NCI-H187 treated with DMSO at 0.1 percent for 48 hours (cell line): ENCODE data around the gene SLC9A9.

Source experiments
- DNase-seq: peaks from one replicate; lab custom pipeline; 2025; lab: John Stamatoyannopoulos, UW

Gene SLC9A9

DNA sequence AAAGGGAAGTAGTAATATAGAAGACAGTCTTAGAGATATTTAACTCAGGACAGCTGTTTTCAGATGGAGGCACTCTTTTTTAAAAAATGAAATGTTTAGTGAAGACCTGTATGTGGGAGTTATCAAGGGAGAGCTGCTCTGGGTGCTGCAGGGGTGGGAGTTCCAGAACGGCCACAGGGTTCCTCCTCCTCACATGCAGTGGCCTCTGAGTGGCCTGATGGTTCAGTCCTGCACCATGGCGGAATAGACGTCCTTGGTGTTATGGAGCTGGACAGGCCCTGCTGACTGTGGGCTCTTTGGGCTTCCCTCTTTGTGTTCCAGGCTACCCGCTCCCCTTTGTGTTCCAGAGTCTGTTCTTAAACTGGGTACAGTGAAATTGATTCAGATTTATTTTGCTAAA is 602.6 kb downstream of the SLC9A9 start:
- no peak for DNase-seq

DNA sequence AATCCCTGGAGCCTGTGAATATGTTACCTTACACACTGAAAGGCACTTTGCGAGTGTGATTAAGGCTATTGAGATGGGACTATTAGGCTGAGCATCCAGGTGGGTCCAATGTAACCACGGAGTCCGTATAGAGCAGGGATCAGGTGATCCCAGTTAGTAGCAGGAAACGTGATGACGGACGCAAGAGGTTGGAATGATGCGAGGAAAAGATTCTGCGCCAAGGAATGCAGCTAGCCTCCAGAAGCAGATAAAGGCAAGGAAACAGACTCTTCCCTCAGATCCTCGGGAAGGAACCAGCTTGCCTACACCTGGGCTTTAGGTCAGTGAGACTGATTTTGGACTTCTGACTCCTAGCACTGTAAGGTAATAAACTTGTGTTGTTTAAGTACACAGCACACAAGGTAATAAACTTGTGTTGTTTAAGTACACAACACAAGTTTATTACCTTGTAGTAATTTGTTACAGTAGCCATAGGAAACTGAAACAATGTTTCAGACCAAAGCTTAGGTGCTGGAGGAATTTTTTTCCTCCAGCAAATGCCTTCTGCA is 603.7 kb downstream of the SLC9A9 start:
- no peak for DNase-seq

DNA sequence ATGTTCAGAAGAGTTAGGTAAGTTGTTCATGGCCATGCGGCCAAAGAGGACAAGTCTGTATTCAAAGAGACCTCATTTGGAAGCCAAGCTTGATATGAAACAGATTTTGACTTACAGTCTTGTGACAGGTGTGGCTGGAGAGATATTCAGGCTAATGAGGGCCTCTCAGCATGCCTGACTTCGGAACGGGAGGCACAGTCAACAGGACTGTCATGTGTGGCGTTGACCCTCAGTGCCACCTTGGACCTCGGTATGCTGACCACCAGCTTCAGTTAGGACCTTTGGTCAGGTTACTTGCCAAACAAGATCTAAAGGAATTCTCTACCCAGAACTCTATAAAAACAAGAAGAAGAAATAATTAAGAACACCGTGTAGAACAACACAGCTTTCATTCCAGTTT is 604.6 kb downstream of the SLC9A9 start:
- no peak for DNase-seq

DNA sequence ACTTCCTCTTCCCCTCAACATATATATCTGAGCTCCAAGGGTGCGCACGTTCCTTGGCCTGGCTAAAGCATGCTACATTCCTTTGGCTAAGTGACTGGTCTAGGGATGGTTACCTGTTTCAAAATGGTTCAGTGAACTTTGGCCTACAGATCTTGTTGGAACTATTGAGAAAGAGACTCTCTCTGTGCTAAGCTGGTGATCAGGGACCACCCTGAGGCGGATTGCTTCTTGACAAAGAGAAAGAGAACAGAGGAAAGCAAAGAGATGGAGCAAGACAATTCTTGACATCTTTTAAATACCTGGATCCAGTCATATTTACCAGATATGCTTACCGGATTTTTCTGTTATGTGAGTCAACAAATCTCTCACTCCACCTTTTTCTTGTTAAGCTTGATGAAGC is 605.6 kb downstream of the SLC9A9 start:
- no peak for DNase-seq

DNA sequence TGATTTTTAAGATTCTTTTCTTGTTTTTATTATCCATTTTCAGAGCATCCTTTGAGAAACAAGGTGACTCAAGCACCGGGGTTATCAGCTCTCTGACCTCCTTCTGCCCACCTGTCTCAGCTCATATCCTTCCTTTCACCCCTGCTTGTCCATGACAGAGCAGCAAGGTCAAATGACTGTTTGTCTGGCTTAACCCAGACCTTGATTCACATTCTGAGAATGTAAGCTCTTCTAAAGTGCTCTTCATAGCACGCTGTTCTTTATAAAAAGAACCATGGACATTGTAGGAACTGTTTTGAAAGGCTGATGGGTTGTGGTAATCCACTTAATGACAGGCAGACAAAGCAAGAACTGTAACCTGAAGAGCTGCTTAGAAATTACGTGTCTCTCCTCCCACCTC is 606.2 kb downstream of the SLC9A9 start:
- no peak for DNase-seq

DNA sequence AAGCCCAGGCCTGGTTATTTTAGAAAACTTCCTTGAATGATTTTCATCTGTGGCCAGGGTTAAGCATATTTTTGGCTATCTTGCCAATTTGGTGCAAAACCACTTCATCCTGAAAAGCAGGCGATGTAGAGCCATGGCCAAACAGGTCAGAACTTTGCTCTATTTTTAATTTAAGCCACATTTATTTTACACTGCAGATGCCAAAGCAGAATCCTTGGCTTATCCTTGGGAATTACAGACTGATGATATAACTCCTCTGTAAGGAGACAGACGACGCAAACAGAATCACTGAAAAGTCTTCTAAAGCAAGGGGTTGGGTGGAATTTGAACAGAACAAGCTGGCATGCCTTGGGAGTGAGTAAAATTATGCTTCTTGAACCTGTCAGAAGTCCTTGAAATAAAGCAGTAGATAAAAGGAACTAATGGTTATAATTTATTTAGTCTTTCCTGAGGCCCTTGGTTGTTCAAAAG is 606.8 kb downstream of the SLC9A9 start:
- DNase-seq: no peak

DNA sequence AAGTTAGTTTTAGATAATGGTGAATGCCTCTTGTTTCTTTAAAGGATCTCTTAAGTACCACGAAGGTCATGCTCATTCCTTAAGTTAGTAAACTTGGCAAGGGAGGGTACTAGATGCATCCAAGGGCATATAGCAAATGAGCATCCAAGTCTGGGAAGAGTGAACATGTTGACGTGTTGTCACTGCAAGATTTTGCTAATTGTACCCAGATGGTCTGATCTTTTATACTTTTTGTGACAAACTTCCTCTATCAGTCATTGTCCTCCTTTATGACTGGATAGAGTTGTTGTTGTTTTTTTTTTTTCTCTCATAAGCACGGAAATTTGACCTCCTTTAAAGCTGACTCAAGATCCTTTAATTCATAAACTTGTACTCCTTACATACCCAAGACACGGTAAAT is 607.4 kb downstream of the SLC9A9 start:
- no peak for DNase-seq

DNA sequence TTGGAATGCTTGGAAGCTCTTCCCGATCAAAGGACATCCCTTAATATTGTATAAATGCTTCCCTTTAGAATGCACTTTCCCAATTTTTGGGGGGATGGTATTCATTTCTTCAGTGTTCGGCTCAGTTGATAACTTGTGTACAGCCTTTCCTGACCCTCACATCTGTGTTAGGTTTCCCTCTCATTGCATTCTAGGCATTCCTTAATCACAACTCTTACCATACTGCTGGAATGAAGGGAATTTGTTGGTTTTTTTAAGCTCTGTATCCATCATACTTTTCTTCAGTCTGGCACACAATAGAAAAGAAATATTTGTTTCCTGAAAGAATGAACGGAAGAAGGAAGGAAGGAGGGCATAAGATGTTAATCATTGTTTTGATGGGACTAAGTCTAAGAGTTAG is 609.2 kb downstream of the SLC9A9 start:
- no peak for DNase-seq

DNA sequence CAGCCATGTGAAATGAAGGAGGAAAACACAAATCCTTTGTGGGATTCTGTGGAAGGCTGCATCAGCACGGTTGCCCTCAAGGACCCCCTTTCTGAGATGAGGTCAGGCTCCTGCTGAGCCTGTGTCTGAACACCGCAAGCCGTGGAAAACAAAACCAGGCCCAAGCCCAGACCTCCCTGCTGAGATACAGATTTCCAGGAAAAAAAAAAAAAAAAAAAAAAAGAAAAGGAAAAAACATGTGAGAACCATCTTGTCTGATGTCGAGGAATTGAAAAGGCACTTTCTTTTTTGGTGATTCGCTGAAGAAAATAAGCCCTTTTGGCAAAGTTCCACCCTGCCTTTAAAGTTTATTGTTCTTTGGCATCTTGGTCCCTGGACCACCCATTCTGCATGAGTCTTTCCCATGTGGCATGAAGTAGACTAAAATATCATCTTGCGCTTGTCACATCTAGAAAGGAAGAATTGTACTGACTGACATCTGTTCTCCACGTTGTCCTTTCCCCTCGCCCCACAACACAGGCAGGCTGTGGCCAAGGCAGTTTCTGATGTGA is 611.1 kb downstream of the SLC9A9 start:
- no peak for DNase-seq

DNA sequence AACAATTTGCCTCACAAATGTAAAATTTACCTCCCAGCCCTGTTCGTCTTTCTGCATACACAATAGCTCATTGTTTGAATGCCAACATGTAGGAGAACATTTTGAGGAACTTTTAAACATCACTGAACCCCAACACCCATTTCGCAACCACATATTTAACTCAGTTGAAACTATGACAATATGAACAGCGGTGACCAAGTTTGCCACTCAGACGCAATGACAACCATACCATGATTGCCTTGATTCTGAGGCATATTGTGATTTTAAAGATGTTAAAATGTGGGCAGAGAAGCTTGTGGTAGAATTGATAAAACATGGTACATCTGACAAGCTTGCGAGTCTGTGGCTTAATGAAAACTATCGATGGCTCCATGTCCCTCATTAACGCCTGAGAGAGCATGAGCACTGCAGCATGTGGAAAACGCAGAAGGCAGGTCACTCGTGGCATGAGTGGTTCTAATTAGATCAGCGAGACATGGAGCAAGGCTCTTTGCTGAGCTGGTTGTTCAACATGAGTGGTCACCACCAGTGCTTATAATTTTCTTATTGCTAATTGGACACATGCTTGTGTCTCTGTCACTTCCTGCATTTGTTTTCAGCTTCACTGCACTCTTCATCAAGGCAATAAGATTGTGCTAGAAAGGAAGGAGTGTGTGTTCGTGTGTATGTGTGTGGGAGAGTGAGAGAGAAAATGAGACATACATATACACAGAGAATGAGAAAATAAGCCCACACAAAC is 611.9 kb downstream of the SLC9A9 start:
- DNase-seq: no peak

DNA sequence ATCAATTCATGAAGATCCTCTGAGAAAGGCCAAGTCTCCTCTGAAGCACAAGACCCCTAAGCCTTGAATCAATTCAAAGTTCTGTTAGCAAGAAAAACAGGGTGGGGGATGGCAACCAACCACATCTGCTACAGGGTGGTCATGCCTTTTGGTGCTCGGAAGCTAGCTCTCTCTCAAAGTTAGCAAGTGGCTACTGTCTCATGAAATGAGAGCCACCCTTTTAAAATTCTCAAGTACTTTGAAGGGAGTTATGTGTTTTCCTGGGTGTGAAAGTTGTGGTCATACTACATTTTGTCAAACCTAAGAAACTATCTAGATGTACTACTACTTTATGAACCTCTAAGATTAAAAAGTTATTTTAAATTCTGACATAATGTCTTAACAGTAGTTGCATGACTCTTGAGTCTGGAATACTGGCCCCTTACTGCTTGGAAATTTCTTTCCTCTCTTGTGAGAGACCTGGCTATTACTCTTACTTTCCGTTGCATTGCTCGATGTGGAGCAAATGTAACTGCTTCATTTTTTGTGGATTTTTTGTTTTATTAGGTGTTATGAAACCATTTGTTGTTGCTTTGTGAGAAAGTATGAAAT is 612.6 kb downstream of the SLC9A9 start:
- DNase-seq: no peak

DNA sequence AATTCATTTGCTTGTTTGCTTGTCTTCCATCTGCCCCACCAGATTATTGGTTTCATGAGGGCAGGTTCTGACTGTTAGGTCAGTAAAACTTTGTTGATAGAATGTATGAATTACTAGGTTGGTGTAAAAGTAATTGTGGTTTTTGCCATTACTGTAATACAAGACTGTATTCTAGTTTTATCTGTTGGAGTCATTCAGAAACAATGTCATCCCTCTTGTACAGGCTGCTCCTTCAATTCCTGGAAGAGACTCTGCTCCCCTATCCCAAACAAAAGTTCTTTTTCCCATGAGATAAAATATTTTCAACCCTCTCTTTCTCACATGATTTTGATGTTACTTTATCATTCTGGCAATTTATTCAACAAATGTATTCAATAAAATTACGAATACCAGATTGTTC is 613.7 kb downstream of the SLC9A9 start:
- no peak for DNase-seq

DNA sequence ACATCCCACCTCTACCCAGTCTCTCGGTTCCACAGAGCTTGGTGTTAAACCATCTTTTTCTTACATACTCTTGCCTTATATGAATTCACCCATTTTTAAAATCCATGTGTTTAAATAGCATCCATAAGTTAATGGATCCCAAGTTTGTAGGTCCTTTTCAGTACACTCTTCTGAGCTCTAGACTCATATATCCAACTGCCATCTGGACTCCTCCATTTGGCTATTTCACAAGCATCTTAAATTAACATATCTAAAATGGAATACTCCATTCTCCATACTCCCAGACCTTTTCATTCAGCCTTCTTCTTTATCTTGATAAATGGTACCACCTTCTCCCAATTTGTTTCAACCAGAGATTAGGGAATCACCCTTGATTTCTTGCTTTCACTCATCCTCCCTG is 615.3 kb downstream of the SLC9A9 start:
- DNase-seq: no peak

DNA sequence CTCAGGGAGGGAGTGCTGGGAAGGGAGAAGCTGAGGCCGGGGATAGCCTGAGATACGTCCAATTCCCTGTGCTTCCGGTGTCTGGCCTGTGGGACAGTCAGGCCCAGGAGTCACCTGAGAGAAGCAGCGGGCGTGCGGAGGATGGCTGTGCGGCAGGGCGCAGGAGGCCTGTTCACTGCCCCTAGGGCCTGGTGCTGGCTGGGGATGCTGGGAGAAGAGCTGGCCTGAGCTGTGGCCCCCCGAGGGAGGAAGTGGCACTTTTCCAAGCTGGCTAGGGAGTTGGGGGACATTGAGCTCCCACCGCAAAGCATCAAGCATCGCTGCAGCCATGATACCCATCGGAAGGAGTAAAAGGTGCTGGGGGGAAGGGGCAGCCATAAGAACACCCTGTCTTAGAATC is 619.9 kb downstream of the SLC9A9 start:
- DNase-seq: no peak

DNA sequence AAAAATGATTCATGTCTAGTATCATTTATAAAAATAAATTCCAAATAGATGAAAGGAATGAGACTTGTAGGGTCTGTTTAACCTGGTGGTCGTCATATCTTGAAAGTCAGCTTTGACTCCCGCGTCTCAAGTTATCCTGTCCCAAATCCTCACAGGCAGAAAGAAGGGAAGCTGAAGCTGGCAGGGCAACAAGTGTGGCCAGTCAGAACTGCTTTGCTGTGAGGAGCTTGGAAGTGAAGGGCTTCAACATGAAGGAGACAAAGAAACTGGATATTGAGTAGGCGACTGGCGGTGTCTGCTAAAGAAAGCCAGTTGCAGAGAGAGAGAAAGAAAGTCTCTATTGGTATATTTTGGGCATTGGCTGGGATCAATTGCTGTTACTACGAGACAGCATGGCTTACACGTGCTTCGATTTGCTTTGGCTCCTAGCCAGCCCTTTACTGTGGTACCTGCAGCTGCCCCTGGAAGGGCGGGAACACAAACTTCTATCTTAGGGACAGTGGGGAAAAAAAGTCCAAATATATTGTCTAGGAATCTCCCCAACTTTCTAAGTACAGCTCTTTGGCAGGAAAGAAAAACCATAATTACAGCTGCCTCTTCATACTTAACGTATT is 621.5 kb downstream of the SLC9A9 start:
- no peak for DNase-seq

DNA sequence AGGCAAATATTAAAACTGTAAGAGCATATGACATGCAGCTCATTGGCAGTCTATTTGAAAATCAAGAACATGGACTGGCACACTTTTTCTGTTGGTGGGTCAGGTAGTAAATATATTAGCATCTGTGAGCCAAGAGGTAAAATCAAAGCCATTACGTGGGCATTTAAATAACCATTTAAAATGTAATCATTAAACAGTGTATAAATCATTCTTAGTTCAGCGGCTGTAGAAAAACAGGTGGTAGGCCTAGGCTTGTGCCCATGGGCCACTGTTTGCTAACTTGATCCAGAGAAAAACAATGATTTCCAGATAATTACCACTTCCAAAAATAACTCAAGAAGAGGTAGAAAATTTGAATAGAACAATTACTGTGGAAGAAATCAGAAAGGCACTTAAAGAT is 623.6 kb downstream of the SLC9A9 start:
- no peak for DNase-seq

DNA sequence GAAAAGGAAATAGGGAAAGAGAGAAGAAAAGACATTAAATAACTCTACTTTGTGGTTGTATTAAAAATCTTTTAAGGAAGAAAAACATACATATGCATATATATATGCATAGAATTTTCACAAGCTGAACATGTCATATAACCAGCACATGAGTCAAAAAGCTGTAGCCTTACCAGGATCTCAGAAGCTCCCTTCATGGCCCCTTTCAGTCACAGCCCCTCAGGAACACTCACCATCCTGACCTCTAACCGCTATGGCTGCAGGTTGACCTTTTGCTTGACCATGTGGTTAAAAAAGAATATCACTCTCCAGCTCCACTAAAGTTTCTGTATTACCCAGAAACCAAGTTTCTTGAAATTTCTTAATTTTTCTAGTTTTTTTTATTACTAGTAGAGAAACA is 625.3 kb downstream of the SLC9A9 start:
- DNase-seq: no peak

DNA sequence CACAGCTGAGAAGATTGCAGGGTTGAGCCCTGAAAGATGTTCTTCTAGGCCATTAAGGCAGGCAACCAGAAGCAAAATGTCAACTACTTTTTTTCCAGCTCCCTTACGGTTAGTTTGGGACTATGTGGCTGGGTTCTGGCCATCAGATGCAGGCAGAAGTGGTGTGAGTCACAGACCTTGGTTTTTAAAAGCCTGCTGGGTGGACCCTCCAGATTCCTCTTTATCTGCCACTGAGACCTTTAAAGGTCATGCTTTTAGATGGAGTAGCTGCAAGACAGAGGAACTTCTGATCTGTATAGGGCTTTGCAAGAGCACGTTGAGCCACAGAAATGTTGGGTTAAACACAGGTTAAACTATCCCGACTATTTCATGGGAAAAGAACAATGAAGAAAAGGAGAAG is 625.8 kb downstream of the SLC9A9 start:
- no peak for DNase-seq

DNA sequence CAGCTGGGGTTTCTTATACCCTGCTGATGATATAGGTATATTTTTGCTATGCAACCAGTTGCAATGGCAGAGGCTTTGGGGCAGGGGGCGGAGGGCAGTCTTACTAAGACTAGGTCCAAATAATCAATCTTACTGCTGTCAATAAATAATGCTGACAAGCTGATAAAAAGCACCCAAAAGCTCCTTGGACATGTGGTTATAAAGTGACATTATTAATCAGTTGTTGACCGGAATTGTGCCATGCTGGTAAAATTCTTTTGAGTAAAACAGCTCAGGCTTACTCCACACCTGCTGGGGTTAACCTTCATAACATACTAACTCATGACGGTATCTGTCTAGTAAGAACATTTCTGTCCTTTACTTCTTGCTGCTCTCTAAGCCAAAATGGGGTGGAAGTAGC is 626.8 kb downstream of the SLC9A9 start:
- no peak for DNase-seq

DNA sequence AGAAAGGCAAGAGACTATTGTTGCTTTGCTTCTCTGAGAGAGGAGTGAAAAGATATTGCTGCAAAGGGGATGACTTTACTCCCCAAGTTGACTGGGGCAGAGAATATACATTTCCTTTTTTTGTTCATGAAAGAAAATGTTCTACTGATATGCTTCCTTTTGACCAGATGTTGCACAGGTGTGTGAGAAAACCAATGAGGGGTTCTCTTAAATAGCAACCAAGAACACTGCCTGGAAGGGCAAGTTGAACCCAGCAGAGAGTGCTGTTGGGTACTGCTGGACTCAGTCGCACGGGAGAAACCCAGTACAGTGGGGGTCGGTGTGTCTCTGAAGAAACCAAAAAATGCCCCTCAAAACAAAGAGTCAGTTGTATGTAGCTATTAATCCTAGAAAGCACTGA is 627.5 kb downstream of the SLC9A9 start:
- no peak for DNase-seq

DNA sequence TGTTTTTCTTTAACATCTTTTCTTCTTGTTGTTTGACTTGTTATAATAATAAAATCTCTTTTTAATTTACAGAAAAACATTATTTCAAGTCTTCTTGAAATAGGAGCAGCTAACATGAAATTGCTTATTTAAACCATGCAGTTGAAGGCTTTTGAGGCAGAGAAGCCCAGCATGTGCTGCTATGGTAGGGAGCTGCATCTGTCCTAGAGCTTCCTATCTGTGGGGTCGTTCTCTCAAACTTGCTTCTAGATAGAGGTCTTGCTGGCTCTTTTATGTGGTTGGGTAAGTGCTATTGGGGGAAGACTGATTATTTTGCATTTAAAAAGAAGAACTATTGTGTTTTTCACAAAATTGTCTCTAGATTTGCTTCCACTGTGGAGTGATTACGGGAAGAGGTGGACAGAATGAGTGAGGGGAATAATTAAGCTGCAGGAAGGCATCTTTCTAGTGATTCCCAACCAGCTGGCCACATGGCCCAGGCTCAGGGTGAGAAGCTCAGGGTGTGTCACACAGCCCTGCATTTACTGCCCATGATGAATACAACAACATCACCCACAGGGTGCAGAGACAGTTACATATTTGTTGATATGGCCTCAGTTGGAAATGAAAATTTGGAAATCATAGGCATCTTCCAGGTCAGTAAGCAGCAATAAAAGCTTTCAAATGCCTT is 630.0 kb downstream of the SLC9A9 start:
- DNase-seq: no peak

DNA sequence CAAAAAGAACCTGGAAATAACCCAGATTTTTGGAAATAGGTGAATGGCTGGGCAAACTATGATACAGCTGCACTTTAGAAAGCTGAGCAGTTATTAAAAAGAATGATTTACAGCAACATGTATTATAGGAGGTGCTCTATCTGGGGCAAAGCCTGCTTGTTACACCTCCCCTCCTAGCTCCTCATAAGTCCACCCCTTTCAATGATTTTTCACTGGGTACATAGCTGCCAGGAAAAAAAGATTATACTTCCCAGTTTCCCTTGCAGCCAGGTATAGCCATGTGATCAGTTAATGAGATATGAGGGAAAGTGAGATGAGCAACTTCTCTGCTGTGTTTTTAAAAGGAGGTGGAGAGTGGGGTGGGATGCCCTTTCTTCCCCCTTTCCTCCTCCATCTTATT is 631.0 kb downstream of the SLC9A9 start:
- DNase-seq: no peak
